ENCODE data around the gene CAPN11. TPM values are rescaled to one million over a fixed set of nuclear protein-coding genes. Genes with fewer than 3 reads are reported as not detected.
A peak's percentile ranks its signal among the peaks of the same experiment; 100 is the strongest.

CAPN11 gene
- total RNA-seq, 4 donors from 2014 or later = 0.42 TPM; not detected in 3

GRCh38 chr6:44226368-44227147 lies 67.9 kb downstream of the CAPN11 start:
- H3K27ac ChIP-seq = peak overlapping the region; percentile 95 to 99 (median 98)
- no peaks in the 10 kb centered on the region for H3K36me3 ChIP-seq
- peaks cover 76 to 84% of the 10 kb centered on the region in 2 donors for H3K4me1 ChIP-seq
- in situ Hi-C loops (cut with MboI; ENCODE audit: low sequenced_read_pairs in 4 of 4) (loop anchor here in 1 of 4 donors (25.0 kb wide), 1 partner anchor 114 kb away; no protein-coding TSS in a partner anchor), intact Hi-C loops (cut with DNase I; ENCODE audit: low total_unique reads) (loop anchor here (5.0 kb wide), 1 partner anchor 234 kb away; no protein-coding TSS in a partner anchor)
- no peaks in the 10 kb centered on the region for H3K9me3 ChIP-seq
- TF ChIP-seq CTCF (IDR thresholded peaks at IDR 0.05 in 4 of 5, conservative IDR thresholded peaks at IDR 0.05 in 1 of 5) (no peak), POLR2A (IDR thresholded peaks at IDR 0.05) (no peak)
- H3K27me3 ChIP-seq = no peaks in the 10 kb centered on the region
- H3K4me3 ChIP-seq = peak overlapping the region; percentile 31 to 51 (median 42)
- peak; percentile 20 to 37 for ATAC-seq
- peak in 1 of 2 donors; percentile 66 for DNase-seq

- ATAC-seq = peak in 1 of 2 donors; percentile 10
- Histone ChIP-seq H3K36me3 (peaks cover 0 to 7% of the 10 kb centered on the region in 2 donors), H3K4me1 (peaks cover 72 to 77% of the 10 kb centered on the region in 2 donors), H3K4me3 (peak overlapping the region; percentile 31 to 51 (median 42)), H3K27me3 (no peaks in the 10 kb centered on the region), H3K9me3 (no peaks in the 10 kb centered on the region), H3K27ac (peak overlapping the region; percentile 95 to 99 (median 98))
- no peak for DNase-seq
- in situ Hi-C loops (cut with MboI; ENCODE audit: low sequenced_read_pairs in 4 of 4) = loop anchor here in 1 of 4 donors (25.0 kb wide), 1 partner anchor 115 kb away; no protein-coding TSS in a partner anchor
- TF ChIP-seq CTCF (IDR thresholded peaks at IDR 0.05 in 4 of 5, conservative IDR thresholded peaks at IDR 0.05 in 1 of 5) (no peak), POLR2A (IDR thresholded peaks at IDR 0.05) (no peak)
- intact Hi-C loops (cut with DNase I; ENCODE audit: low total_unique reads) = loop anchor here (5.0 kb wide), 1 partner anchor 235 kb away; no protein-coding TSS in a partner anchor
These were observed 68.7 kb downstream of the CAPN11 start for GRCh38 chr6:44227148-44227793.

- DNase-seq (no peak), ATAC-seq (no peak)
- Histone ChIP-seq H3K9me3 (no peaks in the 10 kb centered on the region), H3K4me1 (peaks cover 71 to 75% of the 10 kb centered on the region in 2 donors), H3K36me3 (peaks cover 0 to 8% of the 10 kb centered on the region in 2 donors), H3K4me3 (peak overlapping the region; percentile 31 to 51 (median 42)), H3K27me3 (no peaks in the 10 kb centered on the region), H3K27ac (peak overlapping the region; percentile 95 to 99 (median 98))
- in situ Hi-C loops (cut with MboI; ENCODE audit: low sequenced_read_pairs in 4 of 4) (loop anchor here in 1 of 4 donors (25.0 kb wide), 1 partner anchor 116 kb away; no protein-coding TSS in a partner anchor), intact Hi-C loops (cut with DNase I; ENCODE audit: low total_unique reads) (loop anchor here (5.0 kb wide), 1 partner anchor 236 kb away; no protein-coding TSS in a partner anchor)
- TF ChIP-seq POLR2A (IDR thresholded peaks at IDR 0.05) = no peak
- no peak for TF ChIP-seq CTCF (IDR thresholded peaks at IDR 0.05 in 4 of 5, conservative IDR thresholded peaks at IDR 0.05 in 1 of 5)
These were observed 69.4 kb downstream of the CAPN11 start for GRCh38 chr6:44228031-44228430.

- Histone ChIP-seq H3K4me1 (peaks cover 75 to 79% of the 10 kb centered on the region in 2 donors), H3K36me3 (peaks cover 0 to 8% of the 10 kb centered on the region in 2 donors), H3K9me3 (no peaks in the 10 kb centered on the region), H3K27me3 (no peaks in the 10 kb centered on the region), H3K4me3 (peak overlapping the region in 3 of 4 donors; percentile 31 to 51 (median 41)), H3K27ac (peak overlapping the region; percentile 95 to 99 (median 98))
- ATAC-seq (peak in 1 of 2 donors; percentile 2), DNase-seq (no peak)
- no peak for TF ChIP-seq POLR2A (IDR thresholded peaks at IDR 0.05)
- no peak for TF ChIP-seq CTCF (IDR thresholded peaks at IDR 0.05 in 4 of 5, conservative IDR thresholded peaks at IDR 0.05 in 1 of 5)
- intact Hi-C loops (cut with DNase I; ENCODE audit: low total_unique reads) = loop anchor here (5.0 kb wide), 1 partner anchor 236 kb away; no protein-coding TSS in a partner anchor
- in situ Hi-C loops (cut with MboI; ENCODE audit: low sequenced_read_pairs in 4 of 4) = loop anchor here in 1 of 4 donors (25.0 kb wide), 1 partner anchor 116 kb away; no protein-coding TSS in a partner anchor
These were observed 69.8 kb downstream of the CAPN11 start for GRCh38 chr6:44228433-44228832.

All from gastrocnemius medialis (tissue), 4 donors.